GM15510 (cell line): ENCODE measurements around the gene STON2.

Source experiments
- POLR2A ChIP-seq: IDR thresholded peaks from 3 replicates; pipeline ENCODE4 v1.6.1; 2011; ENCODE audit warnings: borderline replicate concordance; ENCODE audit not compliant: insufficient read length; ENCODE audit errors: extremely low read depth

STON2 gene, protein sequence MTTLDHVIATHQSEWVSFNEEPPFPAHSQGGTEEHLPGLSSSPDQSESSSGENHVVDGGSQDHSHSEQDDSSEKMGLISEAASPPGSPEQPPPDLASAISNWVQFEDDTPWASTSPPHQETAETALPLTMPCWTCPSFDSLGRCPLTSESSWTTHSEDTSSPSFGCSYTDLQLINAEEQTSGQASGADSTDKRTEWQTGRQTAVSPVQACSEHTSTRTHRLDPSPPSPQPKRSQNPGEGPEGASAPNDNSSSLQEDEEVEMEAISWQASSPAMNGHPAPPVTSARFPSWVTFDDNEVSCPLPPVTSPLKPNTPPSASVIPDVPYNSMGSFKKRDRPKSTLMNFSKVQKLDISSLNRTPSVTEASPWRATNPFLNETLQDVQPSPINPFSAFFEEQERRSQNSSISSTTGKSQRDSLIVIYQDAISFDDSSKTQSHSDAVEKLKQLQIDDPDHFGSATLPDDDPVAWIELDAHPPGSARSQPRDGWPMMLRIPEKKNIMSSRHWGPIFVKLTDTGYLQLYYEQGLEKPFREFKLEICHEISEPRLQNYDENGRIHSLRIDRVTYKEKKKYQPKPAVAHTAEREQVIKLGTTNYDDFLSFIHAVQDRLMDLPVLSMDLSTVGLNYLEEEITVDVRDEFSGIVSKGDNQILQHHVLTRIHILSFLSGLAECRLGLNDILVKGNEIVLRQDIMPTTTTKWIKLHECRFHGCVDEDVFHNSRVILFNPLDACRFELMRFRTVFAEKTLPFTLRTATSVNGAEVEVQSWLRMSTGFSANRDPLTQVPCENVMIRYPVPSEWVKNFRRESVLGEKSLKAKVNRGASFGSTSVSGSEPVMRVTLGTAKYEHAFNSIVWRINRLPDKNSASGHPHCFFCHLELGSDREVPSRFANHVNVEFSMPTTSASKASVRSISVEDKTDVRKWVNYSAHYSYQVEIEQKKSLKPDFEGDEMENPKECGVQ

DNA sequence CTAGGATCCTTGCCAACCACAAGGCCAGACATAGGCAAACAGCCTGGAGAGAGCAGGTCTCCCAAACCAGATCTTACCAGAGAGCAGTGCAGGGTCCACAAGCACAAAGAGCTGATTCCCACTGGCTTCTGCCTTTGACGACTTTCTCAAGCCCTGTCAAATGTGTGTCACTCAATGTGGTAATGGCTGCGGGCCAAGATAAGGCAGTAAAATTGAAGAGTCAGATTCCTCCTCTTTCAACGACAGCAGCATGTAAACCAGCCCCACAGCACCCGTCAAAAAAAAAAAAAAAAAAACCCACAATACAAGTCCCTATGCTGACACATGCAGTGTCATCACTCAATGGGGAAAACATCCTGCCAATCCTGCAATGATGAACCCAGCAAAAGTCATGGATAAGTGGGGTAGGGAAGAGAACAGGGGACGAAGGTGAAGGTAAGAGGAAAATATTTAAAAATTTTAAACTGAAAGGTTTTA, at the start of gene STON2:
Gene STON2, minus strand, starts transcription at position 123 of the 477 bp plus-strand sequence. CDS start 1,942 bp downstream, outside the sequence.
- TF ChIP-seq POLR2A = no peak

DNA sequence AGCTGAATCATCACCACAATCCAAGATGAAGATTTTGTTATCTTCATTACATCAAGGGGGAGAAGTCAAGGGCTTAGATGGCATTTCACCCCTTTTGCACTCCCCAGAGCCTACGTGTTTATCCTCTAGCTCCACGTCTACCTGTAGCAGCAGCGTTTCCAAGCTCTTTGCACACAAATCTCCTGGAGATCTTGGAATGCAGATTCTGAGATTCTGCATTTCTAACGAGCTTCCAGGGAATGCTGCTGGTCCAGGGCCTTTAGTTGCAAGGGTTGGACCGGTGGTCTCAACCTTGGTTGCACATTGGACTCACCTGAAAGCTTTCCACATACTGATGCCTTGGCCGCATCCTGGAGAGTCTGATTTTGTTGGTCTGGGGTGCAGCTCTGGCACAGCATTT, 49.5 kb upstream of the STON2 start:
- TF ChIP-seq POLR2A = no peak

DNA sequence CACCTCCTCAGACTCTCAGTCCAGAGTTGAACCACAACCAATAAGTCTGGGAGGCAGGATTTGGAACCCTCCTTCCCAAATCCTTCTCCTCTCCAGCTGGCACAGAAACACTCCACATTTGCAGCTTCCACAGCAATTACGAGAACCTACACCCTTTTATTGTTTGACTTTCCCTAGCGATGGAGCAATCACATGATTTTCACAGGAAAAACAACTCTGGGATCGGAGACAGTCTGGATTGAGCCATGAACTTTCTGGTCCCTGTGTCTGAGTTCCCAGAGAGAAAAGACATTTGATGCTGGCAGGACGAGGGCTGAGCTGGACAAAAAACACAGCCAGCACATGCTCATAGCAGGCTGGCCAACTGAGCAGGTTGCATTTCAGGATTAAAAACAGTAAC, 49.0 kb upstream of the STON2 start:
- no peak for TF ChIP-seq POLR2A

DNA sequence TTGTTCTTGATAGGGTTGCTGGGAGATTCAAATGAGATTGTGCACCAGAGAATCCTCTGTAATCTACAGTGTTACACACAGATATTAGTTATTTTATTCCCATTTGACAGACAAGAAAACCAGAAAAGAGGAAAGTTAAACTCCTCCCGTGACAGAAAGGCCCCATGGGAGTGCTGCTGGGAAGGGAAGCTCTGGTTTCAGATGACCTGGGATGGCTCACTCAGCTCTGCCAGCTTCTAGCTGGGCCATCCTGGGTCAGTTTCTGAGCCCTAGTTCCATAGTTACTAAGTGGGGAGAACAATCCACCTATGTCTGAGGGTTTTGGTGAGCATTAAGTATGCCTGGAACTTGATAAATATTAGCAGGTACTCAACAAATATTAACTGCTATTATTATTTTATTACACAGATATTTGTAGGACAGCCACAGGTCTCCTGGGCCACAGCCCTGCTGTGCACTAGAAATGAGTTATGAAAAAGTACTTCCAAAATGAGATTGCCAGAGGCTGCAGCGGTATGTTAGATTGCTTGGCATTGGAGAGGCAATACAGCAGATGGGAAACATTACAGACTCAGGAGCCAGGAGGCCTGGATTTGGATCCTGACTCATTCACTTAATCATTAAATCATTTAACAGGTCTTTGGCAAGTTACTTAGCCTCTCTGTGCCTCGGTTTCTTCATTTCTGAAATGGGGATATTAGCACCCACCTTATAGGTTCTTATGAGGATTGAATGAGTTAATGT, 47.1 kb upstream of the STON2 start:
- no peak for TF ChIP-seq POLR2A

DNA sequence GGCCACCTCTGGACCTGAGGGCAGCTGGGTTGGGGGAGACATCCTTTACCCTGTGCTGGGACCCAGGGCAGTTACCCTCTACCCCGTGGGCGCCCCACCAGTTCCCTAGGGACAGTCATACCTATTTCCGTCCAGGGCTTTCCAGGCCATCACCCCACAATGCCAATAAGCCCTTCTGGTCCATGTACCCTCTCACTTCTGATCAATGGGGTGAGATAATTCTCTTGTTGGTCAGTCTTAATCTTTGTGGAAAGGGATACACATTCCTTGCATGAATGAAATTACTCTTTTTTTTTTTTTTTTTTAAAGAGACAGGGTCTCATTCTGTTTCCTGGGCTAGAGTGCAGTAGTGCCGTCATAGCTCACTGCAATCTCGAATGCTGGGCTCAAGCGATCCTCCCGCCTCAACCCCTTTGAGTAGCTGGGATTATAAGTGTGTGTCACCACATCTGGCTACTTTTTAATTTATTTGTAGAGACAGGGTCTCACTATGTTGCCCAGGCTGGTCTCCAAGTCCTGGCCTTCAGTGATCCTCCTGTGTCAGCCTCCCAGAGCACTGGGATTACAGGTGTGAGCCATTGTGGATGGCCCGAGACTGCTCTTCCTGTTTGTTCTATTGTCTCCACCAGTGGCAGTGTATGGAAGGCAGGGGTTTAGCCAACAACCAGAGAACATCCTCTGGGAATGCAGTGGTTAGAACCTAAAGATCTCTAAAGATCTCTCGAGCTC, 46.3 kb upstream of the STON2 start:
- TF ChIP-seq POLR2A = no peak

DNA sequence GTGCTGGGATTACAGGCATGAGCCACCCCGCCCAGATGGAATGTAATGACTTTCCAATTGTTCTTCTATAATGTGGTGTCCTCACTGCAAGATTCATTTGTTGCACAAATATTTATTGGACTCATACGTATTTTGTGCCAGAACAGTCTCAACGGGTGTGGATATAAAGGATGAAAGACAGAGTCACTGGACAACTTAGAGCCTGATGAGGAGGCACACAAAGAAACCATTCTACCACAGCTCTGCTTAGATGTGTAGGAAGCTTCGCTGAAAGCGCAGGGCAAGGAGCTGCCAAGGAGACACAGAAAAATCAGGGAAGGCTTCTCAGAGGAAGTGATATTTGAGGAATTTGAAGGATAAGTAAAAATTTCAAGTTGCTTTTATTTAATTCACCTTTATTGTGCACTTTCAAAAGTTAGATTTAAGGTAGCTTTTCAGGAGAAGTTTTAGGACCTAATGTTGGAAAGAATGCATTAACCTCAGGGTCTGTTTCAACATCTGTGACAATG, 41.6 kb upstream of the STON2 start:
- no peak for TF ChIP-seq POLR2A

DNA sequence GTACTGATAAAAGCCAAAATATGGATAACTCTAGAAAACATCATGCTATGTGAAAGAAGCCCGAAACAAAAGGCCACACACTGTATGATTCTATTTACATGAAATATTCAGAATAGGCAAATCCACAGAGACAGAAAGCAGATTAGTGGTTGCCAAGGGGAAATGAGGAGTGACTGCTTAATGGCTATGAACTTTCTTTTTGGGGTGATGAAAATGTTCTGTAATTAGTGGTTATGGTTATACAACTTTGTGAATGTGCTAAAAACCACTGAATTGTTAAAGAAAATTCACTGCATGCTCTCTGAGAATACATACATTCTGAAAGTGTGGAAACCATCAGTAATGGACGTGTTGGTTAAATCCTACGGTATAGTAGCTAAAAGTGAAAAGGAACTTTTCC, 39.9 kb upstream of the STON2 start:
- TF ChIP-seq POLR2A = no peak

DNA sequence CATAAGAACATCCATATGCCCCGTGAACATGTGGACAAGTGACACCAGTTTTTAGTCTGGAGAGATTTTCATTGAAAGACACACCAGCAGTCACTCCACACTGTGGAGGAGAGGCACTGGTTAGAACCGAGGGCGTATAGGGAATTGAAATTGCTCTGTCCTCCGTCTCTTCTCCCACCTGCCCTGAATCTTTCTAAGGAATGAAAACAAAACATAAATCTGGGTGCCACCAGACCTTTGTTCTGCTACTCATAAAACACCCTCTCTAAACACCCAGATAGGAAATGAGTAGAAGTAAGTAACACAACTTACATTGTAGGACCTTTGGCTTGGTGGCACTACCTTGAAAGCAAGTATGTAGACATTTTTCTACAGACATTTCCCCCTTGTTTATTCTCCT, 37.1 kb upstream of the STON2 start:
- TF ChIP-seq POLR2A = no peak

DNA sequence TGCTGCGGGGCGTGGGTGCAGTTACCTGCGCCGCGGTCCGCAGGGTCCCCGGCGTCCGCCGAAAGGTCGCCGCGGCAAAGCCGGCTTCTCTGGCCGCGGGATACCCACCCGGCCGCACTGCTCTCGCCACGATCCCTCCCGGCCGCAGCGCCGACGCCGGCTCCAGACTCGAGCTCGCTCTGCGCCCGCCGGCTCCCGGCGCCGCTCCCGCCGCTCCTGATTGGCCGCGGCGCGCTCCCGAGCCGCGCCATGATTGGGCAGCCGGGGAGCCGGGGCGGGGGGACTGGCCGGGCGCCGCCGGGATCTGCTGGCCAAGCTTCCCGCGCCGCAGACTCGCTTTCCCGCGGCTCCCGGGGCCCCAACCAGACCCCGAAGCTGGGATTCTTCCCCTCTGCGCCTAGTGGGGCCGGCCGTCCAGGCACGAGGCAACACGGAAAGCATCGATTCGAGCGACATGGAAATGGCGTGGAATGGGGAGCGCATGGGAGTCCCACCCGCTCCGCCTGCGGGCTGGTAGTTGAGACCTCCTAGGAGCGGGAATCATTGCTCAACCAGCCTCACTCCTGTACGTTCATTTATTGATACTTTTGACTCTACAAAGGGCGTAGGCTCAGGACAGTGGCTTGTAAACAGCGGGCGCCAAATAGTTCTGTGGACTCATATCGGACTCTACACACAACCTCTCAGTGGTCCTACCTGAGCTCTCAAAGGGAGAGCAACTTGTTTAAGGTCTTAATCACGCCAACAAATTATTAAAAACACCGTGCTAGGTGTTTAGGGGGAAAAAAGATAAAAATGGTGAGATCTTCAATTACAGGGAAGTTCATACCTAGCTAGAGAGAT, 36.4 kb upstream of the STON2 start:
- TF ChIP-seq POLR2A = no peak

DNA sequence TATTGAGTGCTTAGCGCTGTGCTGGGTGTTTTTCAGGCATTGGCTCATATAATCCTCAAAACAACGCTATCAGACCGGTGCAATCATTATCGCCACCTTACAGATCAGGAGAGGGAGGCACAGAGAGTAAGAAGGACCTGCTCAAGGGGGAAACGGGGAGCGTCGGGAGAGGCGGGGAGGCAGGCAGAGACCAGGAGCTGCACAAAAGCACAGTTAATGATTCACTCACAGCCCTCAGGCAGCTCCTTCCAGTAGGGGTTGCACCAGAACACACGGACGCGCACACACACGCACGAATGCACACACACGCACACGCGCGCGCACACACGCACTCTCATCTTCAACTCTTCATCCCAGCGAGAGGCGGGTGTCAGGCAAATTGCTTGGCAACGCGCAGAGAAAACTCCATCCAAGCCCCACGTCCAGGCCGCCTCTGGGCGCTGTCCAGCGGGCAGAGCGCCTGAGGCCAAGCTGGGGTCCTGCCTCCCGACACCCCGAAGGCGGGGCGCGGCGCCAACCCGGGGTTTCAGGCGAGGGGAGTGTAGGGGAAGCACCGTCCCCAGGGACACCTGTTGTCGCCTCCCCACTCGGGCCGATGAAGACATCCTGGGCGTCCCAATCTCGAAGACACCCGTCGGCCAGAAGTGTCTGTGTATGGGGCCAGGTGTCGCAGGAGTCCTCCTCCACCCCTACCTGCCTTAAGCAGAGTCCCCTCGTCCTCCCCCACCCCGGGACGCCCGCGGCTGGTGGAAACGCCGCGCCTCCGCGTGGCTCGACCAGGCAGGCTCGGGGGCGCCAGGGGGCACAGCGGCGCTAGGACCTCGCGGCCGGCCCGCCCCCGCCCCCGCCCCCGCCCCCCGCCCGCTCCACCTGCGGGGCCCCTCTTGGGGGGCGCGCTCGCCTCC, 35.5 kb upstream of the STON2 start:
- TF ChIP-seq POLR2A = no peak

DNA sequence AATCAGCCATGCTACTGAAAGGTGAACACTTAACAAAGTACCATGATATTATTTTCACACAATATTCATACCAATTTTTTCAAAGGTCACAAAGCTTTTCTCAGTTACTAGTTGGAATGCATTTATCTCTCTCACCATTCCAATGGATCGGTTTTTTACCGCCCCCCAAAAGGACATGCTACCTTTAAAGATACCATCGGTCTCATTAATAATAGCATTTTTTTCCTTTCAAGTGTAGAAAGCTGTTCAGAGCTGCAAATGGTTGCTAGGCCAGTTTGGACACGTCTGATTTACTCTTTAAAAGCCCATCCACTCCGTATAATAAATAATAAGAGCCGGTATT, 34.9 kb upstream of the STON2 start:
- no peak for TF ChIP-seq POLR2A

DNA sequence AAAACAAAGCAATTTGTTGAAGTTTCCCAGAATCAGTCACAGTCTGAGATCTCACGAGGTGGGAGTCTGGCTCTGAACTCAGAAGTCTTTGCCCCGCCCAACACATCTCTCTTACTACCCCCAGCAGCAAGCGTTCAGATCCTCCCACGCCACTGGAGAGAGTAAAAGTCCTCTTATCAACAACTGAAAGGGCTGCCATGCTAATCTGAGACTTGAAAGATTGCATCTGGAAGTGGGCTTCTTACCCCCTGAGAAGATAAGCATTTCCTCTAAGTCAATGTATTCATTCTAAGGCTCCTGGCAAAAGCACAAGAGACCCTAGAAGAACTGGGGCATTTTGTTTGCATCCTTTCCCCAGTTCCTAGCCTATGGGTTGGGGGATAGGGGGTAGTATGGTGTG, 34.1 kb upstream of the STON2 start:
- no peak for TF ChIP-seq POLR2A

DNA sequence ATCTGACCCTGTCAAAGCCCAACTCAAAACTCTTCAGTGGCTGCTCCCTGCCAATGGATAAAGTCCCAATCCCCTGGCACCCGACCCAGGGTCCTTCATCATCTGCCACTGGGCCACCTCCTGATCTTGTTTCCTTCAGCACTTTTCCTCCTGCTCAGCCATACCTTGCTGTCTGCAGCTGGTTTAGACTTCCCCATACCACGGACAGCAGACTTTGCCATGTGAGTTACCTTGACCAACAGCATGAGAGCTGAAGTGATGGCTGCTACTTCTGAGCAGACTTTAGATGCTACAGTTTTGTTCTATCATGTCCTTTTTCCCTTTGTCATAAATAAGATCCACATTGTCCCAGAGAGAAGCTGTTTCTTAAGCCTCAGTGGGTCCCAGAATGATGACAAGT, 33.3 kb upstream of the STON2 start:
- no peak for TF ChIP-seq POLR2A

DNA sequence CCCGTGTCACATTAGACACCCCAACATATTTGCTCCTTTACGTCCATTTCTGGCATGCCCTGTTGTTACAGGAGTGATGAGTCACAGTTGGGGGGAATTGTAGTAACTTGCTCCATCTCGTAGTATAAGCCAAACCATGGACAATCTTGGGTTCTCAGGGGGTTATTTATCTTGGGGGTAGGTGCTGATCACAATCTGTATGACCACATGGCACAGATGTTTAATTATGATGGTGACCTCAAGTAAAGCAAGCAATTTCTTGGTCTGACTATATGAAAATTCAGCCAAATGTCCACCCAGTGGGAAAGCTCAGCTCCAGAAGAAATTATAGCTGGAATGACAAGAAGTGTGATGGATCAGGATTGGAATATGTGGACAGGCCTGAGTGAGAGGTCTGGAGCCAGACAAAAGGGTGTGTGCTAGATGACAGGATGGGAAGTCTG, 32.1 kb upstream of the STON2 start:
- no peak for TF ChIP-seq POLR2A
